ENCODE results near the gene CTBP1. TPM values are rescaled to one million over a fixed set of nuclear protein-coding genes. Genes with fewer than 3 reads are reported as not detected.

CTBP1 gene
- total RNA-seq, 1 experiment from 2014 or later, result 153 TPM

DNA sequence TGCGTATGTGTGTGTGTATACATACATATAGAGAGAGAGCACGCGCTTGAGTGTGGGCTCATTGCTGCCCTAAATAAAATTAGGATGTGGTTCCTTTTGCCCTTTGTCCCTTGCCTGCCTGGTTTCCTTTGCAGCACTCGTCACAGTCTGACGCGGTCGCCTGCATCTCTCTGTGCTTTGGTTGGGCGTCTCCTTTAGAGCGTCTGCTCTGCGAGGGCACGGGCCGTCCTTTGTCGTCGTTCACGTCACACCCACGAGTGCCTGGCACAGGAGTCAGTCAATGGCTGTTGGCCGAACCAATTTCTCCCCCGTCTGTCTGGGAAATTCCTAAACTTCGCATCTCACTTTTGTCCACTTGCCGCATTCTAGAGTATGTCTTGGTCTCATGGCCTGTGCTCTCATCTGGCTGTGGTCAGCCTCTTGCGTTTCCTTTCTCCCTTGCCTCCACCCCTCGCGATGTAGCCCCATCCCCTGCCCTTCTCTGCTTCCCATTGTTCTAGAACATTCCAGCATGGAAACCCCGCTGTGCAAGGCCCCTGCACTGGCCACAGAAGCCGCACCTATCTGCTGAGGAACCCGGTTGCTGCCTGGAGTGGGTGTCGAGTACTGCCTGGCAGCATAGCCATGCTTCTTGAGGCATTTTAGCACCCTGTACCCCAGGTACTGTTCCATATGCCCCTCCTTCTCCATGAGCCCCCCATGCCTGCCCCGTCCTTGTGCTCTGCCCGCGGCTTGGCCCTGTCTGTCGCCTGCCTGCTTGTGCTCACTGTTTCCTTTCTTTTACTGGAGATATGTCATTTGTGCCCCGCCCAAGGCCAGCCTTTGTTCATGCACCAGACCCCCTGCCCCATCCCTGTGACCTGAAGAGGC, 48.8 kb upstream of the CTBP1 start:
- no peak for DNase-seq
- H3F3A ChIP-seq (ENCODE audit: insufficient read depth, low read depth), result peaks cover 4% of the 10 kb centered on the region; the same call in 1 of the 2 replicates
- no peaks in the 10 kb centered on the region for H3K27me3 ChIP-seq (ENCODE audit: insufficient read depth, low read depth)
- H3K4me2 ChIP-seq, result no peak overlapping the region
- H3K4me3 ChIP-seq, result no peak overlapping the region
- no peak overlapping the region for H2AFZ ChIP-seq
- H3K27ac ChIP-seq, result no peak overlapping the region
- H4K20me1 ChIP-seq (ENCODE audit: insufficient read depth), result peaks cover 66% of the 10 kb centered on the region
- intact Hi-C loops (cut with micrococcal nuclease; ENCODE audit: unreplicated experiment), result no loop called here
- ChIA-PET POLR2A (ENCODE audit: unreplicated experiment) (no interaction called here), CTCF (no interaction called here)
- no peaks in the 10 kb centered on the region for H3K9me3 ChIP-seq (ENCODE audit: insufficient read depth, low read depth)
- H3K9me2 ChIP-seq (ENCODE audit: insufficient read depth), result no peaks in the 10 kb centered on the region
- no TSS peak for BruUV-seq (replicated peaks)
- TF ChIP-seq EZH2 (IDR thresholded peaks at IDR 0.05; ENCODE audit: low read depth) (no peak), CTCF (conservative IDR thresholded peaks at IDR 0.05) (no peak)
- no peaks in the 10 kb centered on the region for H3K4me1 ChIP-seq (replicated peaks; ENCODE audit: insufficient read depth)
- peaks cover 80% of the 10 kb centered on the region for H3K79me2 ChIP-seq (ENCODE audit: low read depth)
- no peaks in the 10 kb centered on the region; the same call in 1 of the 2 replicates for H3K36me3 ChIP-seq (ENCODE audit: low read depth)

DNA sequence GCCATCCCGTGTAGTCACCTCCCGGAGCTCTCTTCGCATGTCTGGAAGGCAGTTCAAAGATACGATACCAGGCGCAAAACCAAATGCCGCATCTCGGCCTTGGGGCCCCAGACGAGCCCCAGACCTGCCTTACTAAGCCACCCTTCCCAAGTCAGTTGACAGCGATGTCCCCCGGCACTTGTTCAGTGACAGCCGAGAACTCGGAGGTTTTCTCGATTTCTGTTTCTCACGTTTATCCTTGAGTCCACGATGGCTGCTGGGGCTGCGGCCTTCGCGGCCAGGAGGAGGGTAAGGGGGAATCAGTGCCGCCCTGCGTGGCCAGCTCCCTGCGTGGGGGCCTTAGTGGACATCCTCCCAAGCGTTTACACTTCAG, 48.1 kb upstream of the CTBP1 start:
- Histone ChIP-seq H3K27ac (no peak overlapping the region), H3K36me3 (ENCODE audit: low read depth) (no peaks in the 10 kb centered on the region; the same call in 1 of the 2 replicates), H3K4me3 (no peak overlapping the region), H4K20me1 (ENCODE audit: insufficient read depth) (peaks cover 69% of the 10 kb centered on the region), H3F3A (ENCODE audit: insufficient read depth, low read depth) (peaks cover 4% of the 10 kb centered on the region; the same call in 1 of the 2 replicates), H3K4me1 (replicated peaks; ENCODE audit: insufficient read depth) (peaks cover 7% of the 10 kb centered on the region), H3K79me2 (ENCODE audit: low read depth) (peaks cover 83% of the 10 kb centered on the region), H3K27me3 (ENCODE audit: insufficient read depth, low read depth) (no peaks in the 10 kb centered on the region), H3K4me2 (no peak overlapping the region), H3K9me2 (ENCODE audit: insufficient read depth) (no peaks in the 10 kb centered on the region), H3K9me3 (ENCODE audit: insufficient read depth, low read depth) (no peaks in the 10 kb centered on the region), H2AFZ (no peak overlapping the region)
- intact Hi-C loops (cut with micrococcal nuclease; ENCODE audit: unreplicated experiment), result no loop called here
- ChIA-PET CTCF (no interaction called here), POLR2A (ENCODE audit: unreplicated experiment) (no interaction called here)
- no peak for DNase-seq
- no peak for TF ChIP-seq CTCF (conservative IDR thresholded peaks at IDR 0.05)
- no peak for TF ChIP-seq EZH2 (IDR thresholded peaks at IDR 0.05; ENCODE audit: low read depth)
- no TSS peak for BruUV-seq (replicated peaks)

GRCh38 chr4:1296324-1297022, 47.5 kb upstream of the CTBP1 start:
- peaks cover 4% of the 10 kb centered on the region; the same call in 1 of the 2 replicates for H3F3A ChIP-seq (ENCODE audit: insufficient read depth, low read depth)
- ChIA-PET CTCF (no interaction called here), POLR2A (ENCODE audit: unreplicated experiment) (no interaction called here)
- H3K4me1 ChIP-seq (replicated peaks; ENCODE audit: insufficient read depth), result peaks cover 12% of the 10 kb centered on the region
- H3K27me3 ChIP-seq (ENCODE audit: insufficient read depth, low read depth), result no peaks in the 10 kb centered on the region
- H2AFZ ChIP-seq, result no peak overlapping the region
- no peak overlapping the region for H3K27ac ChIP-seq
- H4K20me1 ChIP-seq (ENCODE audit: insufficient read depth), result peaks cover 69% of the 10 kb centered on the region
- DNase-seq, result no peak
- H3K4me2 ChIP-seq, result no peak overlapping the region
- no peak for TF ChIP-seq CTCF (conservative IDR thresholded peaks at IDR 0.05)
- H3K79me2 ChIP-seq (ENCODE audit: low read depth), result peaks cover 83% of the 10 kb centered on the region
- no TSS peak for BruUV-seq (replicated peaks)
- no peak overlapping the region for H3K4me3 ChIP-seq
- H3K36me3 ChIP-seq (ENCODE audit: low read depth), result no peaks in the 10 kb centered on the region; the same call in 1 of the 2 replicates
- no peaks in the 10 kb centered on the region for H3K9me2 ChIP-seq (ENCODE audit: insufficient read depth)
- no peaks in the 10 kb centered on the region for H3K9me3 ChIP-seq (ENCODE audit: insufficient read depth, low read depth)
- intact Hi-C loops (cut with micrococcal nuclease; ENCODE audit: unreplicated experiment), result no loop called here
